H1 (cell line): ENCODE results near the gene CDH15. TPM values are rescaled to one million over a fixed set of nuclear protein-coding genes. Genes with fewer than 3 reads are reported as not detected.

ENCODE experiments used
- CTCF ChIA-PET: fragments of 300-600 bp; sonication (Branson Sonifier 250); formaldehyde crosslinking; loops from one replicate; lab custom pipeline; 2021; ENCODE audit not compliant: partially characterized antibody; lab: Charles Lee
- POLR2A ChIA-PET: fragments of 300-600 bp; sonication (Branson Sonifier 250); formaldehyde crosslinking; loops from one replicate; lab custom pipeline; 2021; ENCODE audit warnings: inconsistent platforms; ENCODE audit not compliant: partially characterized antibody; lab: Charles Lee
- DNase-seq, 2 experiments: peaks; one replicate each; pipeline versions ENCODE4 v3.0.0 to v3.0.0-alpha.2; 2010 to 2022; ENCODE audit warnings: low spot score in 2 of 2, low read depth in 1 of 2, mixed read lengths in 1 of 2
- FAIRE-seq: peaks from 2 replicates; lab custom pipeline; 2011; peaks lifted over from hg19 to GRCh38; lab: Jason Lieb, UNC
- H2AFZ ChIP-seq: 2 replicates; pipeline ENCODE4 v1.8.1; 2012; ENCODE audit warnings: low read length, inconsistent platforms
- H2AK5ac ChIP-seq: 2 replicates; pipeline ENCODE4 v1.6.1; 2013; ENCODE audit warnings: low read depth, low read length
- H2BK120ac ChIP-seq: replicated peaks from 2 replicates; pipeline ENCODE3; 2013; ENCODE audit warnings: low read depth, low read length, inconsistent platforms
- H2BK12ac ChIP-seq: 2 replicates; pipeline ENCODE4 v1.6.1; 2013; ENCODE audit warnings: low read depth, low read length
- H2BK15ac ChIP-seq: 2 replicates; pipeline ENCODE4 v1.6.1; 2013; ENCODE audit warnings: low read length
- H2BK20ac ChIP-seq: 2 replicates; pipeline ENCODE4 v1.6.1; 2013; ENCODE audit warnings: low read length
- H2BK5ac ChIP-seq: 2 replicates; pipeline ENCODE4 v1.6.1; 2013; ENCODE audit warnings: low read depth, low read length
- H3K14ac ChIP-seq: 2 replicates; pipeline ENCODE4 v1.6.1; 2013; ENCODE audit warnings: inconsistent platforms; ENCODE audit not compliant: insufficient read length
- H3K18ac ChIP-seq: 2 replicates; pipeline ENCODE4 v1.6.1; 2013; ENCODE audit warnings: low read length; ENCODE audit errors: extremely low read depth
- H3K23ac ChIP-seq: 2 replicates; pipeline ENCODE4 v1.6.1; 2013; ENCODE audit warnings: inconsistent platforms; ENCODE audit not compliant: insufficient read length
- H3K23me2 ChIP-seq: 2 replicates; pipeline ENCODE4 v1.6.1; 2013; ENCODE audit warnings: low read depth, low read length
- H3K27ac ChIP-seq: 2 replicates; pipeline ENCODE4 v1.6.1; 2011; ENCODE audit warnings: low read depth, low read length, inconsistent platforms
- H3K27me3 ChIP-seq, 4 experiments: replicated peaks in 1 of 4; 1 replicate in 1 of 4; 2 replicates in 3 of 4; pipeline versions ENCODE4 v1.6.1 to v1.8.1; 2011 to 2013; ENCODE audit warnings: low read length in 3 of 4, mild to moderate bottlenecking in 3 of 4, inconsistent platforms in 2 of 4, mixed read lengths in 2 of 4, moderate library complexity in 1 of 4; ENCODE audit not compliant: control insufficient read depth in 3 of 4, insufficient read depth in 3 of 4; ENCODE audit errors: extremely low read depth in 1 of 4
- H3K36me3 ChIP-seq, 4 experiments: 2 replicates each; pipeline versions ENCODE4 v1.6.1 to v1.8.1; 2011 to 2013; ENCODE audit warnings: mild to moderate bottlenecking in 4 of 4, low read length in 3 of 4, moderate library complexity in 2 of 4, control low read depth in 1 of 4, inconsistent platforms in 1 of 4; ENCODE audit not compliant: insufficient read depth in 4 of 4, control insufficient read depth in 2 of 4
- H3K4ac ChIP-seq: replicated peaks from 2 replicates; pipeline ENCODE3; 2013; ENCODE audit warnings: low read length, low read depth, mixed read lengths, inconsistent platforms; ENCODE audit not compliant: insufficient read length
- H3K4me1 ChIP-seq, 4 experiments: replicated peaks in 1 of 4; 1 replicate in 1 of 4; 2 replicates in 3 of 4; pipeline versions ENCODE4 v1.6.1 to v1.8.1; 2011 to 2013; ENCODE audit warnings: low read length in 3 of 4, inconsistent platforms in 2 of 4, mixed read lengths in 1 of 4; ENCODE audit not compliant: insufficient read depth in 4 of 4, control insufficient read depth in 3 of 4
- H3K4me2 ChIP-seq, 2 experiments: 2 replicates each; pipeline versions ENCODE4 v1.6.1 to v1.8.1; 2011 to 2013; ENCODE audit warnings: low read depth in 2 of 2, low read length in 2 of 2, control low read depth in 1 of 2, inconsistent platforms in 1 of 2, mild to moderate bottlenecking in 1 of 2; ENCODE audit not compliant: insufficient read depth in 1 of 2
- H3K4me3 ChIP-seq, 4 experiments: fragments of 200-600, 300-600 bp in 1 of 4; sonication (generic), shearing (Covaris generic), sonication (Bioruptor Twin) in 1 of 4; 2 replicates each; pipeline versions ENCODE4 v1.5.1 to v1.8.1; 2011 to 2016; ENCODE audit warnings: low read length in 4 of 4, low read depth in 3 of 4, control low read depth in 2 of 4, inconsistent platforms in 2 of 4, mild to moderate bottlenecking in 2 of 4, mixed read lengths in 1 of 4, moderate library complexity in 1 of 4; ENCODE audit not compliant: insufficient read depth in 2 of 4; ENCODE audit errors: extremely low read depth in 1 of 4
- H3K56ac ChIP-seq: replicated peaks from 2 replicates; pipeline ENCODE3; 2013; ENCODE audit warnings: low read depth, mild to moderate bottlenecking, mixed read lengths, low read length, inconsistent platforms; ENCODE audit not compliant: insufficient read length
- H3K79me1 ChIP-seq: 2 replicates; pipeline ENCODE4 v1.6.1; 2013; ENCODE audit warnings: low read depth, low read length, control low read depth
- H3K79me2 ChIP-seq, 2 experiments: 2 replicates each; pipeline versions ENCODE4 v1.6.1 to v1.8.1; 2012 to 2013; ENCODE audit warnings: low read length in 2 of 2, mild to moderate bottlenecking in 2 of 2, inconsistent platforms in 1 of 2; ENCODE audit not compliant: insufficient read depth in 2 of 2, control insufficient read depth in 1 of 2
- H3K9ac ChIP-seq, 4 experiments: replicated peaks in 1 of 4; 1 replicate in 1 of 4; 2 replicates in 3 of 4; pipeline versions ENCODE4 v1.6.1 to v1.8.1; 2011 to 2013; ENCODE audit warnings: low read depth in 3 of 4, low read length in 3 of 4, control low read depth in 2 of 4, mild to moderate bottlenecking in 2 of 4, moderate library complexity in 2 of 4, inconsistent platforms in 1 of 4; ENCODE audit errors: extremely low read depth in 1 of 4
- H3K9me3 ChIP-seq, 2 experiments: 2 replicates each; pipeline versions ENCODE4 v1.6.1 to v1.8.1; 2012 to 2013; ENCODE audit warnings: mild to moderate bottlenecking in 2 of 2, moderate library complexity in 2 of 2, control low read depth in 1 of 2, inconsistent platforms in 1 of 2, low read depth in 1 of 2, low read length in 1 of 2, mixed read lengths in 1 of 2; ENCODE audit not compliant: insufficient read depth in 2 of 2
- H4K20me1 ChIP-seq, 2 experiments: replicated peaks in 1 of 2; 2 replicates each; pipeline versions ENCODE3 to v1.8.1; 2011 to 2013; ENCODE audit warnings: inconsistent platforms in 2 of 2, low read length in 2 of 2, mild to moderate bottlenecking in 1 of 2; ENCODE audit not compliant: insufficient read depth in 2 of 2, control insufficient read depth in 1 of 2
- H4K5ac ChIP-seq: 2 replicates; pipeline ENCODE4 v1.6.1; 2013; ENCODE audit warnings: low read length, low read depth, mixed read lengths, inconsistent platforms; ENCODE audit not compliant: insufficient read length
- H4K8ac ChIP-seq: 2 replicates; pipeline ENCODE4 v1.8.0; 2013; ENCODE audit warnings: mild to moderate bottlenecking, moderate library complexity, low read length, inconsistent platforms; ENCODE audit not compliant: insufficient read depth; ENCODE audit errors: extremely low read depth
- H4K91ac ChIP-seq: replicated peaks from 2 replicates; pipeline ENCODE3; 2013; ENCODE audit warnings: low read length, mixed read lengths, inconsistent platforms; ENCODE audit not compliant: insufficient read length
- BCL11A ChIP-seq, 2 experiments: IDR thresholded peaks; one replicate each; pipeline ENCODE4 v1.6.1; 2011; ENCODE audit warnings: low read depth in 2 of 2, low read length in 2 of 2, mild to moderate bottlenecking in 2 of 2
- CHD2 ChIP-seq: IDR thresholded peaks from 2 replicates; pipeline ENCODE4 v1.6.1; 2012; ENCODE audit warnings: low read length, improper control_type of control experiment
- CREB1 ChIP-seq: IDR thresholded peaks from 2 replicates; pipeline ENCODE4 v1.6.1; 2012; ENCODE audit warnings: inconsistent platforms
- JUND ChIP-seq: IDR thresholded peaks from 2 replicates; pipeline ENCODE4 v1.6.1; 2011; ENCODE audit warnings: mild to moderate bottlenecking, improper control_type of control experiment, low read length
- PHF8 ChIP-seq: fragments of 200-600 bp; sonication (generic); conservative IDR thresholded peaks from 2 replicates; pipeline ENCODE4 v1.7.1; 2012; ENCODE audit warnings: low read depth, mild to moderate bottlenecking, inconsistent platforms, low read length, moderate library complexity
- RBBP5 ChIP-seq: IDR thresholded peaks from 2 replicates; pipeline ENCODE4 v1.7.1; 2012; ENCODE audit warnings: low read depth, mild to moderate bottlenecking, inconsistent platforms, low read length, moderate library complexity, borderline replicate concordance
- SUZ12 ChIP-seq: fragments of 200-600 bp; sonication (generic); IDR thresholded peaks from 2 replicates; pipeline ENCODE4 v1.6.1; 2012; ENCODE audit warnings: mild to moderate bottlenecking, inconsistent platforms, low read length, moderate library complexity, mixed read lengths
- TAF1 ChIP-seq: IDR thresholded peaks from 2 replicates; pipeline ENCODE4 v1.6.1; 2011; ENCODE audit warnings: mild to moderate bottlenecking, low read depth, low read length
- TBP ChIP-seq: IDR thresholded peaks from 2 replicates; pipeline ENCODE4 v1.6.1; 2011; ENCODE audit warnings: low read depth, low read length, improper control_type of control experiment
- WGBS, 2 experiments: shearing (Covaris generic) in 1 of 2; methylation state at CpG; one replicate each; pipeline versions ENCODE4 v1.1.6 to v1.1.7; 2013 to 2015; ENCODE audit warnings: low lambda C conversion rate in 2 of 2, mixed read lengths in 2 of 2, inconsistent platforms in 1 of 2, low coverage in 1 of 2, missing lambda C conversion rate in 1 of 2; ENCODE audit not compliant: insufficient replicate concordance in 2 of 2, insufficient coverage in 1 of 2, insufficient read length in 1 of 2; ENCODE audit errors: extremely low coverage in 1 of 2, missing lambda C conversion rate in 1 of 2; 5-methylcytosine and 5-hydroxymethylcytosine counted together
- polyA plus RNA-seq, 7 experiments: library from polyadenylated mRNA; depleted of rRNA in 3 of 7; stranded (reverse) in 5 of 7; unstranded in 2 of 7; fragments of >200 nt in 5 of 7; fragments of 200-250 nt in 2 of 7; gene quantifications; 1 replicate in 5 of 7; 2 replicates in 1 of 7; 4 replicates in 1 of 7; pipeline versions ENCODE4 v1.2.1 to v1.2.3, GENCODE V29; 2011 to 2013; ENCODE audit warnings: missing spikeins in 2 of 7, mixed read lengths in 2 of 7
- total RNA-seq: library from RNA; stranded (reverse); fragmentation: NEBNext Ultra II Directional; extraction: Animal tissue kit (Norgen Biotek cat#: 25700); gene quantifications from 2 replicates; pipeline ENCODE4 v1.2.1, GENCODE V29; 2021
- TF ChIP-seq, protein P1 (sequence below): IDR thresholded peaks from 2 replicates; pipeline ENCODE4 v1.6.1; 2012; ENCODE audit warnings: low read length, inconsistent platforms
- TF ChIP-seq, protein P2 (sequence below): IDR thresholded peaks from 2 replicates; pipeline ENCODE4 v1.6.1; 2012; ENCODE audit warnings: inconsistent platforms

The CDH15 gene
- total and polyA plus RNA-seq, 2 of the 8 experiments (the other 6 are each of a cell fraction or from before 2014, with no cell fraction given) = 0.50 to 0.82 TPM

DNA sequence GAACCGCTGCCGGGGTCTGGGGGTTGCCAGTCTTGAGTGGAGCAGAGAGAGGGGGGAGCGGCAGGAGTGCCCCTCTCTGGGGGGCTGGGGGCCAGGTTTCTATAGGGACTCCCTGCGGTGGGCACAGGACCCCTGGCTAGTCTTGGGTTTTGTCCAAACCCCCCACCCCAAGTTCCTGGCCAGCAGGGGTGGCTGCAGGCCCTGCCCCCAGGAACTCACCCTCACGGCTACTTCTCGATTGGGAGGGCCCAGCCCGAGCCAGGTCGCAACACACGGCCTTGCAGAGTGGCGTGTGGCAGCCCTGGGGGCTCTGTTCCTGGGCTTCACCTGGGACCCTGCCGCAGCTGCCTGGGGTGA lies 601 bp downstream of the CDH15 start:
- peak overlapping the region in 1 of 2 experiments; percentile 65; a peak in 1 of 4 replicates for H3K4me2 ChIP-seq
- TF ChIP-seq, protein P1, sequence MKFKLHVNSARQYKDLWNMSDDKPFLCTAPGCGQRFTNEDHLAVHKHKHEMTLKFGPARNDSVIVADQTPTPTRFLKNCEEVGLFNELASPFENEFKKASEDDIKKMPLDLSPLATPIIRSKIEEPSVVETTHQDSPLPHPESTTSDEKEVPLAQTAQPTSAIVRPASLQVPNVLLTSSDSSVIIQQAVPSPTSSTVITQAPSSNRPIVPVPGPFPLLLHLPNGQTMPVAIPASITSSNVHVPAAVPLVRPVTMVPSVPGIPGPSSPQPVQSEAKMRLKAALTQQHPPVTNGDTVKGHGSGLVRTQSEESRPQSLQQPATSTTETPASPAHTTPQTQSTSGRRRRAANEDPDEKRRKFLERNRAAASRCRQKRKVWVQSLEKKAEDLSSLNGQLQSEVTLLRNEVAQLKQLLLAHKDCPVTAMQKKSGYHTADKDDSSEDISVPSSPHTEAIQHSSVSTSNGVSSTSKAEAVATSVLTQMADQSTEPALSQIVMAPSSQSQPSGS = no peak
- no peak for TF ChIP-seq CHD2
- no peak for TF ChIP-seq CREB1
- no peak for TF ChIP-seq SUZ12
- TF ChIP-seq, protein P2, sequence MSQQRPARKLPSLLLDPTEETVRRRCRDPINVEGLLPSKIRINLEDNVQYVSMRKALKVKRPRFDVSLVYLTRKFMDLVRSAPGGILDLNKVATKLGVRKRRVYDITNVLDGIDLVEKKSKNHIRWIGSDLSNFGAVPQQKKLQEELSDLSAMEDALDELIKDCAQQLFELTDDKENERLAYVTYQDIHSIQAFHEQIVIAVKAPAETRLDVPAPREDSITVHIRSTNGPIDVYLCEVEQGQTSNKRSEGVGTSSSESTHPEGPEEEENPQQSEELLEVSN = no peak
- TF ChIP-seq RBBP5 = no peak
- no peak for TF ChIP-seq TAF1
- TF ChIP-seq JUND = no peak
- no peak for TF ChIP-seq BCL11A (IDR thresholded peaks at IDR 0.05; ENCODE audit: low read depth in 2 of 2, low read length in 2 of 2)
- TF ChIP-seq PHF8 = no peak
- no peak for TF ChIP-seq TBP
- TF ChIP-seq, all 59 proteins: peak for 0

More for the DNA sequence above, 601 bp downstream of the CDH15 start:
- H3K4me3 ChIP-seq = no peak overlapping the region
- no peaks in the 10 kb centered on the region for H3K79me2 ChIP-seq
- no peak overlapping the region for H2BK5ac ChIP-seq
- WGBS, 2 experiments = 90% methylated on average over 11 of the region's 11 CpGs; no CpG with 5 or more reads in 1 of the 2 experiments
- H3K36me3 ChIP-seq = no peaks in the 10 kb centered on the region
- H3K14ac ChIP-seq = no peak overlapping the region
- no peak overlapping the region for H3K18ac ChIP-seq
- ChIA-PET CTCF (no interaction called here), POLR2A (interaction anchor here (1.1 kb wide), 1 partner anchor 28 kb away, joined by 3 read pairs; the partner anchor contains the start of gene SLC22A31)
- peaks cover 0 to 3% of the 10 kb centered on the region in 2 experiments for H4K20me1 ChIP-seq
- peaks cover 0 to 7% (median 4%) of the 10 kb centered on the region in 4 experiments; a peak in 4 of 7 replicates for H3K27me3 ChIP-seq
- no peak overlapping the region for H4K5ac ChIP-seq
- H4K91ac ChIP-seq = no peak overlapping the region
- no peaks in the 10 kb centered on the region for H3K79me1 ChIP-seq
- no peak overlapping the region for H3K27ac ChIP-seq
- no peak overlapping the region for H2AFZ ChIP-seq
- H4K8ac ChIP-seq = no peak overlapping the region; the same call in 1 of the 2 replicates
- no peak overlapping the region for H3K4ac ChIP-seq
- H3K23me2 ChIP-seq = peaks cover 5% of the 10 kb centered on the region
- H3K9me3 ChIP-seq = no peaks in the 10 kb centered on the region
- H2BK15ac ChIP-seq = no peak overlapping the region
- no peak overlapping the region for H3K9ac ChIP-seq
- no peak overlapping the region for H2AK5ac ChIP-seq
- no peak overlapping the region for H3K23ac ChIP-seq
- H2BK12ac ChIP-seq = no peak overlapping the region
- no peak overlapping the region for H3K56ac ChIP-seq
- H3K4me1 ChIP-seq = peaks cover 0 to 28% (median 18%) of the 10 kb centered on the region in 4 experiments; a peak in 6 of 7 replicates
- DNase-seq = no peak
- FAIRE-seq = no peak
- H2BK20ac ChIP-seq = no peak overlapping the region
- no peak overlapping the region for H2BK120ac ChIP-seq
